Nephron (organoid): ENCODE results near the gene TRPT1.

Source experiments
- H3K27ac Mint-ChIP-seq, 3 experiments: 2 replicates each; pipeline ENCODE4 v1.8.0; 2020; ENCODE audit warnings: mixed read lengths in 3 of 3, mild to moderate bottlenecking in 2 of 3, moderate library complexity in 1 of 3
- H3K27me3 Mint-ChIP-seq: 2 replicates; pipeline ENCODE4 v1.8.0; 2021; ENCODE audit warnings: low read depth, mild to moderate bottlenecking, moderate library complexity, mixed read lengths
- H3K36me3 Mint-ChIP-seq: 2 replicates; pipeline ENCODE4 v1.8.0; 2020; ENCODE audit warnings: low read depth, mixed read lengths
- H3K4me1 Mint-ChIP-seq: 2 replicates; pipeline ENCODE4 v1.8.0; 2020; ENCODE audit warnings: mixed read lengths
- H3K4me3 Mint-ChIP-seq, 3 experiments: 2 replicates each; pipeline ENCODE4 v1.8.0; 2020; ENCODE audit warnings: mild to moderate bottlenecking in 3 of 3, mixed read lengths in 3 of 3, moderate library complexity in 2 of 3
- H3K9me3 Mint-ChIP-seq: 2 replicates; pipeline ENCODE4 v1.8.0; 2020; ENCODE audit warnings: mixed read lengths
- CTCF ChIP-seq, 3 experiments: fragments of 200-600 bp; sonication (generic); IDR thresholded peaks; one replicate each; pipeline ENCODE4 v1.5.0; 2021; ENCODE audit warnings: antibody characterized with exemption in 3 of 3; ENCODE audit not compliant: unreplicated experiment in 3 of 3

The TRPT1 gene

DNA sequence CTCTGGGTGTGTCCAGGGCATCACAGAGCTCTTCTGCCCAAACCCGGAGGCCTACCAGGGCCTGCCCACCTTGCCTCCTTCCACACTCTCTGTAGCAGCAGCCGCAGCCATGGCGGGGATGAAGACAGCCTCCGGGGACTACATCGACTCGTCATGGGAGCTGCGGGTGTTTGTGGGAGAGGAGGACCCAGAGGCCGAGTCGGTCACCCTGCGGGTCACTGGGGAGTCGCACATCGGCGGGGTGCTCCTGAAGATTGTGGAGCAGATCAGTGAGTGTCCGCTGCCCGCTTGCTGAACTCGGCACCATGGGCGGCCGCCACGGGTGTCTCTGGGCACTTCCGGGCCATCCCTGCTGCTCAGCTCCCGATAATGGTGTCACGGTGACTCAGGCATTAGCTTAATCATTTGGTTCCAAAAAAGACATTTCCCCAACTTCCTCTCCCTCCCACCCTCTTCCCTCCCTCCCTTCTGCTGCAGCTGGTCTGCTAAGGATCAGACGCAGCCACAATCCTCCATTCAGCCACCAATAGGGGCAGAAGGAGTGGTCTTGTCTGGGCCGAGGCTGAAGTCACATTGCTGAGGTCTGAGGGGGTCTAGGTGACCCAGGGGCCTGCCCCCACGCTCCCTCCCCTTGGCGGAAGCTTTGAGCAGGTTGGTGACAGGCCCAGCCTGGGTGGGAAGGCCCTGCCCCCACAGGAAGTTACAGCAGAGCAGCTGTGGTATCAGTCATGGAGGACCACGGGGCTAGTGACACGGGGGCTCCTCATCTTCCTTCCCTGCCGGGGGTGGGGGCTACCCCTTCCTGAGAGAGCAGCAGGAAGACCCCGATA is 18.5 kb downstream of the TRPT1 start:
- Mint-ChIP-seq H3K27me3 (no peaks in the 10 kb centered on the region), H3K4me1 (peaks cover 24% of the 10 kb centered on the region), H3K27ac (peak overlapping the region; percentile 84 to 92 (median 88)), H3K9me3 (no peaks in the 10 kb centered on the region), H3K4me3 (peak overlapping the region in 1 of 3 experiments; percentile 35), H3K36me3 (peaks cover 23% of the 10 kb centered on the region)
- no peak for TF ChIP-seq CTCF (IDR thresholded peaks at IDR 0.05; ENCODE audit: unreplicated experiment in 3 of 3)

DNA sequence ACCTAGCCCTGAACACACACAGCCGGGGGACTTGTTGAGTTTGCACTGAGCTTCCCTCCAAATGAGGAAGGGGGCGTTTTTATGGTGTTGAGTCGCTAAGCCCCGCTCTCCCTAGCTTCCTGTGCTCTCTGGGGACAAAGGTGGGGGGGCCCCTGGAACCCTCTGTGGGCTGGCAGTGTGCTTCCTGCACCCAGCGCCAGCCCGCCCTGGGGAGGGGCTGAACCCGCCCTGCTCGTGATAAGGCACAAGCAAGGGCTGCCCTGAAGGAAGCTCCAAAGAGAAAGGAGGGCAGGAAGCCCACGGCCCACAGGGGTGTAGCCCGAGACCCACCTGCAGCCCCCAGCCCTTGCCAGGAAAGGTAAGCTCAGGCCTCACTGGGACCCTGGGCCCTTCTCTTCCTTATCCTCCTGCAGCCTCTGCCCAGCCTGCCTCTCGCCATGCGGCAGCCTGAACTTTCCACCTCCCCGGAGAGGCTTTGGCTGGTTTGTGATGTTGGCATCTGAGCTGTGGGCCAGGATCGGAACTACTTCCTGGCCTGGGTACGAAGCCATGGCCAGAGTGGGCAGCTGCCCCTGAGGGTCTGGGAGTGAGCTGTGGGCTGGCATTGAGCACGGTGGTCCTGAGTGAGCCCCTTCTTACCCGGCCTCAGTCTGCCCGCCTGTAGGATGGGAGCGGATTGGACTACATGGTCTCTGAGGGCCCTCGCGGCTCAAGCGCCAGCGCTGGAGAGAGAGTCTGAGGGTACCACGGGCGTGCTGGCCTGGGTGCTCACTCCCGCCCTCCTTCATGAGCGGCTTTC is 19.3 kb downstream of the TRPT1 start, which contains the start of gene FERMT3:
Gene FERMT3 (plus strand): TSS at position 265 of the 799 bp plus-strand sequence. CDS start 644 bp downstream, outside the sequence.
- H3K27me3 Mint-ChIP-seq, result no peaks in the 10 kb centered on the region
- H3K27ac Mint-ChIP-seq, result peak within 1 kb of the TSS; percentile 84 to 92 (median 88)
- peaks cover 28% of the 10 kb centered on the region for H3K36me3 Mint-ChIP-seq
- TF ChIP-seq CTCF (IDR thresholded peaks at IDR 0.05; ENCODE audit: unreplicated experiment in 3 of 3), result no peak
- H3K4me1 Mint-ChIP-seq, result peaks cover 24% of the 10 kb centered on the region
- H3K4me3 Mint-ChIP-seq, result no peak within 1 kb of the TSS
- H3K9me3 Mint-ChIP-seq, result no peaks in the 10 kb centered on the region

GRCh38 chr11:64204464-64204989 is 21.5 kb downstream of the TRPT1 start:
- Mint-ChIP-seq H3K4me1 (peaks cover 24% of the 10 kb centered on the region), H3K36me3 (peaks cover 45% of the 10 kb centered on the region), H3K27ac (peak overlapping the region; percentile 83 to 87 (median 84)), H3K9me3 (no peaks in the 10 kb centered on the region), H3K27me3 (no peaks in the 10 kb centered on the region), H3K4me3 (peak overlapping the region in 1 of 3 experiments; percentile 24)
- peak; percentile 57 to 63 (median 57) for TF ChIP-seq CTCF (IDR thresholded peaks at IDR 0.05; ENCODE audit: unreplicated experiment in 3 of 3)

DNA sequence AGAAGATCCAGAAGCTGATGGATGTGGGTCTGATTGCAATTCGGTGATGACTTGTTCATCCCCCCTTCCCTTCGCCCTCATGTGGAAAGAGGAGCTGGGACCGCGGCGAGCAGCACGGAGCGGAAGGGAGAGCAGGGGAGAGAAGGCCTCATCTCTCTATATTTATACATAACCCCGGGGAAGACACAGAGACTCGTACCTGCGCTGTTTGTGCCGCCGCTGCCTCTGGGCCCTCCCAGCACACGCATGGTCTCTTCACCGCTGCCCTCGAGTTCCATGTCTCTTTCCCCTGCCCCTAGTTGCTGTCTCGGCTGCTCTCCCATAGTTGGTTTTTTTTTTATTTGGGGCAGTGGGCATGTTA is 21.9 kb downstream of the TRPT1 start:
- H3K4me3 Mint-ChIP-seq, result no peak overlapping the region
- H3K27me3 Mint-ChIP-seq, result no peaks in the 10 kb centered on the region
- H3K4me1 Mint-ChIP-seq, result peaks cover 24% of the 10 kb centered on the region
- H3K36me3 Mint-ChIP-seq, result peaks cover 45% of the 10 kb centered on the region
- no peaks in the 10 kb centered on the region for H3K9me3 Mint-ChIP-seq
- no peak for TF ChIP-seq CTCF (IDR thresholded peaks at IDR 0.05; ENCODE audit: unreplicated experiment in 3 of 3)
- peak overlapping the region; percentile 83 to 87 (median 84) for H3K27ac Mint-ChIP-seq

GRCh38 chr11:64203421-64204079 is 22.4 kb downstream of the TRPT1 start:
- H3K4me3 Mint-ChIP-seq, result no peak overlapping the region
- peaks cover 24% of the 10 kb centered on the region for H3K4me1 Mint-ChIP-seq
- H3K36me3 Mint-ChIP-seq, result peaks cover 45% of the 10 kb centered on the region
- H3K27ac Mint-ChIP-seq, result peak overlapping the region; percentile 83 to 87 (median 84)
- no peak for TF ChIP-seq CTCF (IDR thresholded peaks at IDR 0.05; ENCODE audit: unreplicated experiment in 3 of 3)
- no peaks in the 10 kb centered on the region for H3K9me3 Mint-ChIP-seq
- H3K27me3 Mint-ChIP-seq, result no peaks in the 10 kb centered on the region
